ENCODE measurements around the gene CPSF3. TPM values are rescaled to one million over a fixed set of nuclear protein-coding genes. Genes with fewer than 3 reads are reported as not detected.

Gene CPSF3
- total and polyA plus RNA-seq, 2 of the 13 experiments (the other 11 are each of a cell fraction or from before 2014, with no cell fraction given) = 19.8 to 93.0 TPM

DNA sequence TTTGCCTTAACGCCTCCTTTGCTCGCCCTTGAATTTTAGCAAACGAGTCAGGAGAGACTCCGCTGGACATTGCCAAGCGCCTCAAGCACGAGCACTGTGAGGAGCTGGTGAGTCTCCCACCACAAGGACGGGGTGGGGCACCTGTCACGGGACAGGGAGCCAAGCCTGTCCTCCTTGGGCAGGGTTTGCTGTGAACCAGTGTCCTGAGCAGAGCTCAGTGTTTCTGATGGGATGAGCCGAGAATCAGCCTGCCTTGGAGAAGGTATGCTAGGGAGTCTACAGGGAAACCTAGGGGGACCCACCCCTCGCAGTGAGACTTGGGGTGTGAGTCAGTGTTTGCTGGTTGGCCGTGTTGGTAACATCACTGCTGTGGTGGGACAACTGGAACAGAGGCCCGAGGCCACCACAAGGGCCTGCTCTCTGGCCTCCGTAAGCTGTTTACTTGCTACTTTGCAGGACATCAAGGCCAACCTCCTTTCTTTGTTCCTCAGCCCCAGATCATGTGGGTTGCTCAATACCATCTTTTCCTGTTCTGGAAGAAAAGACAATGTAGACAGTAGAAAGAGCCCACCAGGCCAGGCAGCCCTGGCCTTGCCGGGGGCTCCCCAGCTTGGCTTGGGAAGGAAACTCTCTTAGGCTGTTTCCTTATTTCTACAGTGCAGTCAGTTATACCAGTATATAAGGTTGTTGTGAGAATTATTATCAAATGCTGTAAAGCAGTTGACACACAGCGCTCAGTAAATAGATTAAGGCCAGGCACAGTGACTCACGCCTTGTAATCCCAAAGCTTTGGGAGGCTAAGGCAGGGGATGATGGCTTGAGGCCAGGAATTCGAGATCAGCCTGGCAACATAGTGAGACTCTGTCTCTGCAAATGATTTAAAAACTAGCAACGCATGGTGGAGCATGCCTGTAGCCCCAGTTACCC lies 42.5 kb upstream of the CPSF3 start (continued):
- TF ChIP-seq, protein P1, sequence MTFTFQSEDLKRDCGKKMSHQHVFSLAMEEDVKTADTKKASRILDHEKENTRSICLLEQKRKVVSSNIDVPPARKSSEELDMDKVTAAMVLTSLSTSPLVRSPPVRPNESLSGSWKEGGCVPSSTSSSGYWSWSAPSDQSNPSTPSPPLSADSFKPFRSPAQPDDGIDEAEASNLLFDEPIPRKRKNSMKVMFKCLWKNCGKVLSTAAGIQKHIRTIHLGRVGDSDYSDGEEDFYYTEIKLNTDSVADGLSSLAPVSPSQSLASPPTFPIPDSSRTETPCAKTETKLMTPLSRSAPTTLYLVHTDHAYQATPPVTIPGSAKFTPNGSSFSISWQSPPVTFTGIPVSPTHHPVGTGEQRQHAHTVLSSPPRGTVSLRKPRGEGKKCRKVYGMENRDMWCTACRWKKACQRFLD (CRISPR knock-in tag; IDR thresholded peaks at IDR 0.05; ENCODE audit: borderline replicate concordance) = no peak
- no peak for TF ChIP-seq ARHGAP35 (CRISPR knock-in tag; IDR thresholded peaks at IDR 0.05; ENCODE audit: borderline replicate concordance)
- TF ChIP-seq BCL6 (CRISPR knock-in tag; IDR thresholded peaks at IDR 0.05) = peak; percentile 19; the same call in 1 of the 2 replicates
- TF ChIP-seq ZNF674 (CRISPR knock-in tag; IDR thresholded peaks at IDR 0.05; ENCODE audit: low read depth) = no peak
- TF ChIP-seq, protein P2, sequence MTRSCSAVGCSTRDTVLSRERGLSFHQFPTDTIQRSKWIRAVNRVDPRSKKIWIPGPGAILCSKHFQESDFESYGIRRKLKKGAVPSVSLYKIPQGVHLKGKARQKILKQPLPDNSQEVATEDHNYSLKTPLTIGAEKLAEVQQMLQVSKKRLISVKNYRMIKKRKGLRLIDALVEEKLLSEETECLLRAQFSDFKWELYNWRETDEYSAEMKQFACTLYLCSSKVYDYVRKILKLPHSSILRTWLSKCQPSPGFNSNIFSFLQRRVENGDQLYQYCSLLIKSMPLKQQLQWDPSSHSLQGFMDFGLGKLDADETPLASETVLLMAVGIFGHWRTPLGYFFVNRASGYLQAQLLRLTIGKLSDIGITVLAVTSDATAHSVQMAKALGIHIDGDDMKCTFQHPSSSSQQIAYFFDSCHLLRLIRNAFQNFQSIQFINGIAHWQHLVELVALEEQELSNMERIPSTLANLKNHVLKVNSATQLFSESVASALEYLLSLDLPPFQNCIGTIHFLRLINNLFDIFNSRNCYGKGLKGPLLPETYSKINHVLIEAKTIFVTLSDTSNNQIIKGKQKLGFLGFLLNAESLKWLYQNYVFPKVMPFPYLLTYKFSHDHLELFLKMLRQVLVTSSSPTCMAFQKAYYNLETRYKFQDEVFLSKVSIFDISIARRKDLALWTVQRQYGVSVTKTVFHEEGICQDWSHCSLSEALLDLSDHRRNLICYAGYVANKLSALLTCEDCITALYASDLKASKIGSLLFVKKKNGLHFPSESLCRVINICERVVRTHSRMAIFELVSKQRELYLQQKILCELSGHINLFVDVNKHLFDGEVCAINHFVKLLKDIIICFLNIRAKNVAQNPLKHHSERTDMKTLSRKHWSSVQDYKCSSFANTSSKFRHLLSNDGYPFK (CRISPR knock-in tag; IDR thresholded peaks at IDR 0.05; ENCODE audit: borderline replicate concordance) = peak; percentile 72; the same call in 1 of the 2 replicates
- no peak for TF ChIP-seq ZNF44 (CRISPR knock-in tag; IDR thresholded peaks at IDR 0.05)
- TF ChIP-seq, protein P3, sequence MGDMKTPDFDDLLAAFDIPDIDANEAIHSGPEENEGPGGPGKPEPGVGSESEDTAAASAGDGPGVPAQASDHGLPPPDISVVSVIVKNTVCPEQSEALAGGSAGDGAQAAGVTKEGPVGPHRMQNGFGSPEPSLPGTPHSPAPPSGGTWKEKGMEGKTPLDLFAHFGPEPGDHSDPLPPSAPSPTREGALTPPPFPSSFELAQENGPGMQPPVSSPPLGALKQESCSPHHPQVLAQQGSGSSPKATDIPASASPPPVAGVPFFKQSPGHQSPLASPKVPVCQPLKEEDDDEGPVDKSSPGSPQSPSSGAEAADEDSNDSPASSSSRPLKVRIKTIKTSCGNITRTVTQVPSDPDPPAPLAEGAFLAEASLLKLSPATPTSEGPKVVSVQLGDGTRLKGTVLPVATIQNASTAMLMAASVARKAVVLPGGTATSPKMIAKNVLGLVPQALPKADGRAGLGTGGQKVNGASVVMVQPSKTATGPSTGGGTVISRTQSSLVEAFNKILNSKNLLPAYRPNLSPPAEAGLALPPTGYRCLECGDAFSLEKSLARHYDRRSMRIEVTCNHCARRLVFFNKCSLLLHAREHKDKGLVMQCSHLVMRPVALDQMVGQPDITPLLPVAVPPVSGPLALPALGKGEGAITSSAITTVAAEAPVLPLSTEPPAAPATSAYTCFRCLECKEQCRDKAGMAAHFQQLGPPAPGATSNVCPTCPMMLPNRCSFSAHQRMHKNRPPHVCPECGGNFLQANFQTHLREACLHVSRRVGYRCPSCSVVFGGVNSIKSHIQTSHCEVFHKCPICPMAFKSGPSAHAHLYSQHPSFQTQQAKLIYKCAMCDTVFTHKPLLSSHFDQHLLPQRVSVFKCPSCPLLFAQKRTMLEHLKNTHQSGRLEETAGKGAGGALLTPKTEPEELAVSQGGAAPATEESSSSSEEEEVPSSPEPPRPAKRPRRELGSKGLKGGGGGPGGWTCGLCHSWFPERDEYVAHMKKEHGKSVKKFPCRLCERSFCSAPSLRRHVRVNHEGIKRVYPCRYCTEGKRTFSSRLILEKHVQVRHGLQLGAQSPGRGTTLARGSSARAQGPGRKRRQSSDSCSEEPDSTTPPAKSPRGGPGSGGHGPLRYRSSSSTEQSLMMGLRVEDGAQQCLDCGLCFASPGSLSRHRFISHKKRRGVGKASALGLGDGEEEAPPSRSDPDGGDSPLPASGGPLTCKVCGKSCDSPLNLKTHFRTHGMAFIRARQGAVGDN (CRISPR knock-in tag; IDR thresholded peaks at IDR 0.05) = peak; percentile 85
- no peak for TF ChIP-seq TOE1 (CRISPR knock-in tag; IDR thresholded peaks at IDR 0.05)
- no peak for TF ChIP-seq ZNF33B (CRISPR knock-in tag; IDR thresholded peaks at IDR 0.05)
- 0 out of 2 replicates have a peak, but pooled peaks have one; percentile 26 for TF ChIP-seq GABPB1 (CRISPR knock-in tag; IDR thresholded peaks at IDR 0.05)
- TF ChIP-seq ELF4 (CRISPR knock-in tag; IDR thresholded peaks at IDR 0.05; ENCODE audit: borderline replicate concordance) = no peak
- no peak for TF ChIP-seq ZNF235 (CRISPR knock-in tag; IDR thresholded peaks at IDR 0.05; ENCODE audit: borderline replicate concordance)
- 0 out of 2 replicates have a peak, but pooled peaks have one; percentile 60 for TF ChIP-seq NFKBIZ (CRISPR knock-in tag; IDR thresholded peaks at IDR 0.05)
- no peak for TF ChIP-seq ZNF3 (CRISPR knock-in tag; IDR thresholded peaks at IDR 0.05)
- peak in 1 of 2 experiments; percentile 92; a peak in 2 of 4 replicates for TF ChIP-seq KLF16 (CRISPR knock-in tag; IDR thresholded peaks at IDR 0.05)
- no peak for TF ChIP-seq RAD21 (CRISPR knock-in tag; IDR thresholded peaks at IDR 0.05)
- no peak for TF ChIP-seq MXD4 (CRISPR knock-in tag; IDR thresholded peaks at IDR 0.05)
- TF ChIP-seq SKI (IDR thresholded peaks at IDR 0.05; ENCODE audit: partially characterized antibody) = no peak
- no peak for TF ChIP-seq KLF15 (CRISPR knock-in tag; IDR thresholded peaks at IDR 0.05; ENCODE audit: borderline replicate concordance)
- peak; percentile 58; the same call in 1 of the 2 replicates for TF ChIP-seq THAP11 (CRISPR knock-in tag; IDR thresholded peaks at IDR 0.05)
- no peak for TF ChIP-seq ZNF333 (CRISPR knock-in tag; IDR thresholded peaks at IDR 0.05; ENCODE audit: borderline replicate concordance)
